DMS53 treated with DMSO at 0.1 percent for 48 hours (cell line): ENCODE measurements around the gene ATP2A3.

ENCODE experiments used
- DNase-seq: peaks from one replicate; lab custom pipeline; 2025; ENCODE audit not compliant: unreplicated experiment; lab: John Stamatoyannopoulos, UW

The ATP2A3 gene

DNA sequence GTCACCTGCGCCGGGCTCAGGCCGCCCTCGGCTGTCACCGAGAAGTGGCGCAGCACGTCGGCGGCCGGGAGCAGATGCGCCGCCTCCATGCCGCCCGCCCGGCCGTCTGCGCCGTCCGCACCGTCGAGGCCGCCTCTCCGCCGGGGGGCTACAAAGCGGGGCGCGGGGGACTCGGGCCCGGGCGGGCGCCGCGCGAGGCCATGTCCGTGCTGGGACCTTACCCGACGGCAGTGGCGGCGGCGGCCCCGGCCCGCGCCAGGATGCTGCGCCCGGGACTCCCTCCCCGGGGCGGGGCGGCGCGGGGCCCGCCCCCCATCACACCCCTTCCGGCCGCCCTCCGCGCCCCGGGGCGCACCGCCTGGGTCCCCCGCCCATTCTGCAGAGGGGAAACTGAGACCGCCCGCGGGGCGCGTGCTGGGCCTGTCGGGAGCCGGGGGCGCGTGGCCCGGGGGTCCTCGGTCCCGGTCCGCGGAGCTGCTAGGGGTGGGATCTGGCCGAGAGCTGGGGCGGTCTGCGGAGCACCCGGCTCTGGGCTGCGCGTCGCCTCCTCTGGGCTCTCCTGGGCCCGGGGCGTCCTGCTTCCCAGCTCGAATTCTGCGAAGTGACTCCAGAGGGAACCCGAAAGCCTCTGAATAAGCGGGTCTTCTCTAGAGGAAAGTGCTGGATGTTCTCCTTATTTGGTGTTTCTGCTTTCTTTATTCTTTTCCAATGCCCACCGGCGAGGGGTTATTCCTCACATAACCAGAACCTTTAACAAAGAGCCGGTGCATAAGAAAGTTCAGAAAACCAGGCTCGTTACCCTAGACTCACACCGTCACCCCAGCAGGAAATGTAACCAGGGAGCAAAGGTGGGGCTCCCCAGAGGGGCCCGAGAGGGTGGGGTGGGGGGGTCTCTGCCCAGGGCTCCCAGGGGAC is at the start of gene ATP2A3:
Gene ATP2A3 (minus strand): TSS at position 235 of the 915 bp plus-strand sequence. CDS start 146 bp downstream, at position 89.
- peak; percentile 38 for DNase-seq

DNA sequence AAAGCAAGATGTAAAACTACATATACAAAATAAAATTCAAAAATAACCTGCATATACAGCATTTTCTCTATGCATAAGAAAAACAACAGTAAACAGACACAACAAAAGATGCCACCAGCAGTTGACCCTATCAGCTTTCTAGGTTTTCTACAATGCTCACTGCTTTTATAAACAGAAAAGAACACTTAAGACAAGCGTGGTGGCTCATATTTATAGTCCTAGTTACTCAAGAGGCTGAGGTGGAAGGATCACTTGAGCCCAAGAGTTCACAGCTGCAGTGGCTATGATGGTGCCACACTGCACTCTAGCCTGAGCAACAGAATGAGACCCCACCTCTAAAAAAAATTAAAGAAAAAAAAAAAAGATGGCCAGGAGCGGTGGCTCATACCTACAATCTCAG is 46.5 kb upstream of the ATP2A3 start:
- no peak for DNase-seq

DNA sequence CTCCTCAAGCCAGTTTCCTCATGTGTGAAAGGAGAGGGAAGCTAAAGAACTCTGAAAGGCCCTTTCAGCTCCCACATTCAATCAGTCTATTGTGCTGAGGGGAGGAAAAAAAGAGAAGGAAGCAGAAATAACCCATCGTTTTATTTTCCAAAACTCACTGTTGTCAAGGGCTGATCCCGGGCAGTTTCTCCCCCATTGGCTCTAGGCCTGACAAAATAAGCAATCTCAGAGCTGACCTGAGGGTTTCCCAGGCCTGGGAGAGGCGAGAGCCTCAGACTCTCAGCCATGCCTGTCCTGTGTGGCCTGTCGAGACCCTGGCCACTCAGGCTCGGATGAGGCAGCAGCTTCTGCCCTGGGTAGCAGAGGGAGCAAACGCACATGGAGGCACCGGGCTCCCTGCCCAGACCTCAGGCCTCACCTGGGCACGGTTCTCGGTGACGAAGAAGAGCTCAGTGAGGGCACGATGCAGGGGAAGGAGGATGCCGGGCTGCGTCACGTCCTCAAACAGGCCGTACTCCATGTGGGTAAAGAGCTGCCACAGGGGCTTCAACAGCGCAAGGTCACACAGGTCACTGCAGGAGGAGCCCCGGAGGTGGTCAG is 45.0 kb upstream of the ATP2A3 start:
- no peak for DNase-seq

DNA sequence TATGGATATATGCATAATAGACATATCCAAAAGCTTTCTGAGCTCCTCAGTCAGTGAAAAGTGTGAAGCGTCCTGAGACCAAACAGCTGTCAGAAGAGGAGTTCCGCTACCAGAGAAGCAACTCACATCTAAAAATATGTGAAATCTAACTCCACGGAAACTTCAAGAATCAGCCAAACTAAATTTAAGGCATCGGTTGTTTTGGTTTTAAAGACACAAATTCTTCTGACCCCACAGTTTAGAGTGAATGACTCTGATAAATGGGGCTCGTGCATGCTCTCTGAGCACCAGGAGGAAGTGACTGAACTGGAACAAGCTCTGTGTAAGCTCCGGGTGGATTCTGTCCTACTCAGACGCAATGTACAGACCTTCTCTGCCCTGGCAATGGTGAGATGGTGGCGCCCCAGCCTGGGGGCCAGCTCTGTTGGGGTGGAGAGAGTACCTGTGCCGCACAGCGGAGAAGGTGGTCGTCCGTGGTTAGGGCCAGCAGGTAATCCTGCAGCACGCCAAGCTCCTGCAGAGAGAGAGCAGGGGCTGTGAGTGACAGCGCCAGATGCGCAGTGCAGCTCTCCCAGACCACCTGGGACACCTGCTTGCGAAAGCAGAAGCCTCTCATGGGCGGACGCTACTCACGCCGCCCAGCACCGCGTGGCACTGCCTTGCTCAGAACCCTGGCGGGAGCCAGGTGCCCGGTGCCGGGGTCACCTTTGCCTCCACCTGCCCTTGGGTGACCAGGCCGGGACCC is 44.4 kb upstream of the ATP2A3 start:
- no peak for DNase-seq

GRCh38 chr17:4008082-4008435 is 43.8 kb upstream of the ATP2A3 start:
- no peak for DNase-seq

DNA sequence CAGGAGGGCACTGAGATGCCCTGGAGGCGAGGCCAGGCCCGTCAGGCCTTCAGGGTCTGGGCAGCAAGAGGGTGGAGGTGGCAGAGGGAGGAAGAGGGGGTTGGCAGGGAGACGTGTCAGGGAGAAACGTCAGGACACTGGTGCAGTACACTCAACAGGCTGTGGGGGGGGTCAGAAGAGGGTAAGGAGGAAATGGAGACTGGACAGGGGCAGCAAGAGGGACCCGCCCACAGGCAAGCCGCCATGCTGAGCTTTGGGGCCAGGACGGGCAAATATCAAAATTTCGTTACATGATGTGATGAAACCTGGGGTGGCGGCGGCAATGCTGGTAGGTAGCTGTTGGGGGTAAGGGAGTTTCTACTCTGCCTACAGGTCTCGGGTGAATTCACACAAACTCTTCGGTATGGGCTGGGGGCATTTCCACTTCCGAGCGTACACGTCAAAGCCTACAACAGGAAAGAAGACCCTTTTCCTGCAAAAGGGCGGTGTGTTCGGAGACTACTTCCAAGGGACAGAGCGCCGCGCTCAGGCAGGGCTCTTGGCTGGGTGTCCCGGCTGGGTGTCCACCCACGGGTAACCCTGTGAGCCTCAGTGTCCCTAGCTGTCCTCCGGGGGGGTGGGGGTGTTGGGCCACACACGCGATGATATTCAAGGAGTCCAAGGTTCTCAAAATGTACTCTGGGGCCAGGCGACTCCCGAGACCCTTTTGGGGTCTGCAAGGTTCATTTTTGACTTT is 43.3 kb upstream of the ATP2A3 start:
- DNase-seq: no peak

GRCh38 chr17:4006745-4007211 is 42.5 kb upstream of the ATP2A3 start:
- DNase-seq: no peak

DNA sequence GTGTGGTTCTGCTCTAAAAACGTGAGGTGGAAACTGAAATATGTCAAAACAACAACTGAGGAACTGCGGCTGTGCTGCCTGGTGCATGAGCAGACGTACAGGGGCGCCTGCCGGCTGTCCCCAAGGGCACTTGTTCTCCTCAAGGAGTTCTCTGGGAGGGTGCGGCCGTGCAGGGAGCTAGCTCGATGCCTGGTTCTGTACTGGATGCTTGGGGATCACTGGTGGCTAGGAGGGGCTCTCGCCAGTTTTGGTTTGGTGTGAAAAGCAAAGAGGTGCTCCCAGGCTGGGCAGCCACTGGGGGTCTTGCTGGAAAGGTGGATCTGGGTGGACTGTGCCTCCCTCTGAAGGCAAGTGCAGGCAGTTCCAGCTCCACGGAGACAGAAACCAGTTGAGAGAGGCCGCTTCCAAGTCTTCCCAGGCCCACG is 41.9 kb upstream of the ATP2A3 start:
- DNase-seq: no peak

GRCh38 chr17:4005296-4006164 is 41.3 kb upstream of the ATP2A3 start:
- DNase-seq: no peak

DNA sequence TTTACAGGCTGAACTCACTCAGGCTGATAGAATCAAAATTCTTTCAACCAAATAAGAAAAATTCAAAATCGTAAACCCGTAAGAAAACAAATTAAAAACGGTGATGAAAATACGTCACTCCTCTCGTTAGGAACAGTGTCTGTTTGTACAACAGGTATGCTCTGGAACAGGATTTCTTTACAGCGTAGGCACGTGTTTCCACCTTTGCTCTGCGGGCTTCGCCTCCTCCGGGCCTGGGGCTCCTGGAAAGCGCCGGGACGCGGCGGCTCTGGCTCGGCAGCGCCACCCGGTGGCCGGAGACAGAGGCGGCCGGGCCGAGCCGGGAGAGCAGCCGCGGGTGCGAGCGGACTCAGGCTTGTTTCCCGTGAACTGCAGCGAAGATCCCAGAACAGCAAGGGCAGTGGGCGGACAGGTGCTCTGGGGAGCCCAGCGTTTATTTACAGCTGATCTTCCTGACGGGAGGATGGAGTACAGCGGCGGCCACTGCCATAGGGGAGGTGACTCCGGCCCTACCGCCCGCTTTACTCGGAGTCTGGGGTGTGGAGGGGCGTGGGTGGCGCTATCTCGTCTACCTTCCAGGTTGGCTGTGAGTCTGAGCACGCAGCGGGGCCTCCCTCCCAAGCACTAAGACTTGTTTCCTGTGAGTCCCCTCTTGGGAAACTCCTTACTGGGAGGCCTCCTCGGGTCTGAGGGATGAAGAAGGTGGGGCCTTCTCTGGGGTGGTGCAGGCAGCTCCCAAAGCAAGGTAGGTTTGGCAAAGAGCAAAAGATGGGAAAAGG is 40.5 kb upstream of the ATP2A3 start:
- DNase-seq: peak; percentile 63

DNA sequence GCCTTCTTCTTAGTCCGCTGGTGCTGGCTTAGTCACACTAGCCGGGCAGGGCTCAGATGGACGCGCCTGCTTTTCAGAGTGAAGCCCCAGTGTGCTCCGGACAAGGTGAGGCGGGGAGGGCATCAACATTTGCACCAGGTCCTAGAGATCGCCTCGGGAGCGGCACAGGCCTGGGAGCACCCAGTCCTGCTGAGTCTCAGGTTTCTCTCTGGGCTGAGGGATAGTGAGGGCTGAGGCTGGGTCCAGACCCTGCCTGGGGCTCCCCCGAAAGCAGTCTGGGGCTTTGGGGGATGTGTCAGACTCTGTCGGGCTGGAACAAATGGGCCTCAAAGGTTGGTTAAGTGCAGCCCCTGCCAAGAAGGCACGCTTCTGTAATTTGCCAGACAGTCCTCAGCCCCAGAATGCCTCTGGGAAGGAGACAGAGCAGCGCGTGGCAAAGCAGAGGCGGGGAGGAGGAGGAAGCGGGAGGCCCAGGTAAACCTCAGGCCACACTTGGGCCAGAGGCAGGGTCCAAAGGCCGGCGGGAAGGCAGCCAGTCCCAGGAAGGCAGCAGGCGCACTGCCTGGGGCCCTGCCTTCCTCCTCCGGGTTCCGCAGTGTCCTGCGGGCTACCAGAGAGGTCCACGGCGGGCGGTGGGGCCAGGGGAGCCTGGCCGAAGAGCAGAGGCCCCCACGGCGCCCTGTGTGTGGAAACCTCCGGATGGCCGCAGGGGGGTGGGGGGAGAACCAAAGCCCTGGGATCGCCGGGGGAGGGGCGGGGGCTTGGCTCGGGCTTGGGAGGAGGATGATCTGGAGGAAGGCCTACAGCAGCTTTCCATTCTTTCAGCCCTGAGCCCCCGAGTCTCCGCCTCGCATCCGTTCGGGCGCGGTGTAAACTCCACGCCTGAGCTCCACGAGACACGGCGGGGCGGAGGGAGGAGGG is 39.5 kb upstream of the ATP2A3 start:
- DNase-seq: peak; percentile 37

DNA sequence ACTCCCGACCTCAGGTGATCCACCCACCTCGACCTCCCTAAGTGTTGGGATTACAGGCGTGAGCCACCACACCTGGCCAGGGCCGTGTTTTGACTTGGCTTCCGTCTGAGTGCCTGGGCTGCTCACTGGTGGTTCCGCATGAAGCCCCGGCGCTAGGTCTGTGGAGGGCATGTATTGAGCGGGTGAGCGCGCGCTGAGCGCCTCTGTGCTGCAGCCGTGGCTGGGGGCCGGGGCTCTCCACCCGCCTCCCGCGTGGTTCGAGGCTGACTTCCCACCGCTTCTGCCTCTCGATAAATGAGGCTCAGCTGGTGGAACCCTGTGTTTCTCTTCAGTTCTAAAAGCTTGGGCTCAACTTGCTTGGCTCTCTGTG is 38.9 kb upstream of the ATP2A3 start:
- no peak for DNase-seq

GRCh38 chr17:4001048-4001590 is 36.9 kb upstream of the ATP2A3 start:
- no peak for DNase-seq

- DNase-seq: no peak
These were observed 34.2 kb upstream of the ATP2A3 start for GRCh38 chr17:3998436-3998835.

DNA sequence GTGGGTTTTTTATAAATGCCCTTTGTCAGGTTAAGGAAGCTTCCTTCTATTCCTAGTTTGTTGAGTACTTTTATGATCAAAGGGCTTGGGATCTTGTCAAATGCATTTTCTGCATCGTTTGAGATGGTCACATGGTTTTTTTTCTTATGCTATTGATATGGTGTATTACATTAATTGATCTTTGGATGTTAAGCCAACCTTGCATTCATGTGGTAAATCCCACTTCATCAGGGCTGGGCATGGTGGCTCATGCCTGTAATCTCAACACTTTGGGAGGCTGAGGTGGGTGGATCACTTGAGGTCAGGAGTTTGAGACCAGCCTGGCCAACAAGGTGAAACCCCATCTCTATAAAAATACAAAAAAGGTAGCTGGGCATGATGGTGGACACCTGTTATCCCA is 30.8 kb upstream of the ATP2A3 start:
- no peak for DNase-seq

- DNase-seq: no peak
These were observed 30.0 kb upstream of the ATP2A3 start for GRCh38 chr17:3994221-3994576.

DNA sequence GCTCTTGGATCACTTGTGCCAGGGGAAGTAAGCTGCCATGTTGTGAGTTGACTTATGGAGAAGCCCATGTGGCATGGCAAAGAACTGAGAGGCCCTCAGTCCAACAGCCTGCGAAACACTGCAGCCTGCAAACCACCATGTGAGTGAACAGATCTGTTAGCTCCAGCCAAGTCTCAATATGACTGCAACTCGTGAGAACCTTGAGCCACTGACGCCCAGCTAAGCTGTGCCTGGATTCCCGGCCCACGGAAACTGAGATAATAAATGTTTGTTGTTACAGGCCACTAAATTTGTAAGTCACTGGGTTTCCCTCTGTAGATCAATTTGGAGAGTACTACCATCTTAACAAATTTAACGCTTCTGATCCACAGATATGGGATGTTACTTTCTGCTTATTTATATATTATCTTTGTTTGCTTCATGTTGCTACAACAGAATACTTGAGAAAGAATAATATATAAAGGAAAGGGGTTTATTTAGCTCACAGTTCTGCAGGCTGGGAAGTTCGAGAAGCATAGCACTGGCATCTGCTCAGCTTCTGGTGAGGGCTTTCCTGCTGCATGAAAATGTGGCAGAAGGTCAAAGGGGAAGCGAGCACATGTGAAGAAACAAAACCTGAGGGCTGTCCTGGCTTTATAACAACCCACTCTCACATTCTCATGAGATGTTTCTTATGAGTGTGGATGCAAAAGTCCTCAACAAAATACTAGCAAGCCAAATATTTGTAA is 29.4 kb upstream of the ATP2A3 start:
- DNase-seq: no peak
